GM12865 (cell line): Measurements from ENCODE around the gene HSD17B14.

Experiments used
- DNase-seq: peaks from one replicate; pipeline ENCODE4 v3.0.0; 2010; ENCODE audit warnings: low read depth
- H3K4me3 ChIP-seq: 2 replicates; pipeline ENCODE4 v1.5.1; 2011; ENCODE audit warnings: mild to moderate bottlenecking, low read depth, low read length, control low read depth
- TF ChIP-seq, protein P1 (sequence below): IDR thresholded peaks from 2 replicates; pipeline ENCODE4 v1.5.1; 2011; ENCODE audit warnings: low read length, control low read depth, low read depth, inconsistent platforms; ENCODE audit not compliant: insufficient read depth; ENCODE audit errors: missing control alignments

The HSD17B14 gene

DNA sequence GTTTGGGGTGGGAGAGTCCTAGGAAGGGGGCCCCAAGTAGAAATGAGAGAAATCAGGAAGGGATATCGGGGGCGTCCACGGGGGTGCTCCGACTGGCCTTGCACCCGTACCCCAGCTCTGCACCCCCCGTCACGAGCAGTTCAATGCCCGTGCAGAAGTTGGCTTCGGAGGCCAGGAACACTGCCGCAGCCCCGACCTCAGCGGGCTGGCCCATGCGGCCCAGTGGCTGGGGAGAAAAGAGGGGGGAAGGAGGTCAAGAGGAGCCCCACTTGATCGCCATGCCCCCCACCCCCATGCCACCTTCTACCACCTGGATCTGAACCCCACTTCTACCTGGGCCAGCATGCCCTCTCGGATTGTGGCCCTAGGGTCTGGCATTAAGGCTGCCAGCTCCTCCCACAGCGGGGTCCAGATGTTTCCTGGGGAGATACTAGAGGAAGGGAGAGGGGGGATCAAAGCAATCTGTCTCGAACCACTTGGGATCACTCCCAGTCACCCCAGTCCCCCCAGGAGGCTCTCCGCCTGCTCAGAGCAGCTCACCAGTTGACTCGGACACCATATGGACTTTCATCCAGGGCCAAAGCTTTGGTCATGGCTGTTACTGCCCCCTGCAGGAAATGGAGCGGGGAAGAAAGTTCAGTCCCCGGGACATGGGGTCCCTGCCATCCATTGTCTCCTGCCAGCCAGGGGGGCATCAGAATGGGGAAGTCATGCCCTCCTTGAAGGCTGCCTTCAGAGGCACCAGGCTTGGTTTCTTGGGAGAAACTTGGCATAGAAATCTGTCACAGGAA, 23.0 kb downstream of the HSD17B14 start:
- DNase-seq: no peak
- TF ChIP-seq, protein P1, sequence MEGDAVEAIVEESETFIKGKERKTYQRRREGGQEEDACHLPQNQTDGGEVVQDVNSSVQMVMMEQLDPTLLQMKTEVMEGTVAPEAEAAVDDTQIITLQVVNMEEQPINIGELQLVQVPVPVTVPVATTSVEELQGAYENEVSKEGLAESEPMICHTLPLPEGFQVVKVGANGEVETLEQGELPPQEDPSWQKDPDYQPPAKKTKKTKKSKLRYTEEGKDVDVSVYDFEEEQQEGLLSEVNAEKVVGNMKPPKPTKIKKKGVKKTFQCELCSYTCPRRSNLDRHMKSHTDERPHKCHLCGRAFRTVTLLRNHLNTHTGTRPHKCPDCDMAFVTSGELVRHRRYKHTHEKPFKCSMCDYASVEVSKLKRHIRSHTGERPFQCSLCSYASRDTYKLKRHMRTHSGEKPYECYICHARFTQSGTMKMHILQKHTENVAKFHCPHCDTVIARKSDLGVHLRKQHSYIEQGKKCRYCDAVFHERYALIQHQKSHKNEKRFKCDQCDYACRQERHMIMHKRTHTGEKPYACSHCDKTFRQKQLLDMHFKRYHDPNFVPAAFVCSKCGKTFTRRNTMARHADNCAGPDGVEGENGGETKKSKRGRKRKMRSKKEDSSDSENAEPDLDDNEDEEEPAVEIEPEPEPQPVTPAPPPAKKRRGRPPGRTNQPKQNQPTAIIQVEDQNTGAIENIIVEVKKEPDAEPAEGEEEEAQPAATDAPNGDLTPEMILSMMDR: no peak
- no peak overlapping the region for H3K4me3 ChIP-seq

- TF ChIP-seq, protein P1: no peak
- DNase-seq: peak; percentile 89
- peak overlapping the region; percentile 67 for H3K4me3 ChIP-seq
Observed at GRCh38 chr19:48812094-48812929, 24.0 kb downstream of the HSD17B14 start.

- TF ChIP-seq, protein P1: no peak
- peak overlapping the region; percentile 67 for H3K4me3 ChIP-seq
- DNase-seq: no peak
Observed at GRCh38 chr19:48810151-48810550, 26.1 kb downstream of the HSD17B14 start.

GRCh38 chr19:48807590-48808308, 28.5 kb downstream of the HSD17B14 start:
- no peak overlapping the region for H3K4me3 ChIP-seq
- DNase-seq: no peak
- TF ChIP-seq, protein P1: no peak

DNA sequence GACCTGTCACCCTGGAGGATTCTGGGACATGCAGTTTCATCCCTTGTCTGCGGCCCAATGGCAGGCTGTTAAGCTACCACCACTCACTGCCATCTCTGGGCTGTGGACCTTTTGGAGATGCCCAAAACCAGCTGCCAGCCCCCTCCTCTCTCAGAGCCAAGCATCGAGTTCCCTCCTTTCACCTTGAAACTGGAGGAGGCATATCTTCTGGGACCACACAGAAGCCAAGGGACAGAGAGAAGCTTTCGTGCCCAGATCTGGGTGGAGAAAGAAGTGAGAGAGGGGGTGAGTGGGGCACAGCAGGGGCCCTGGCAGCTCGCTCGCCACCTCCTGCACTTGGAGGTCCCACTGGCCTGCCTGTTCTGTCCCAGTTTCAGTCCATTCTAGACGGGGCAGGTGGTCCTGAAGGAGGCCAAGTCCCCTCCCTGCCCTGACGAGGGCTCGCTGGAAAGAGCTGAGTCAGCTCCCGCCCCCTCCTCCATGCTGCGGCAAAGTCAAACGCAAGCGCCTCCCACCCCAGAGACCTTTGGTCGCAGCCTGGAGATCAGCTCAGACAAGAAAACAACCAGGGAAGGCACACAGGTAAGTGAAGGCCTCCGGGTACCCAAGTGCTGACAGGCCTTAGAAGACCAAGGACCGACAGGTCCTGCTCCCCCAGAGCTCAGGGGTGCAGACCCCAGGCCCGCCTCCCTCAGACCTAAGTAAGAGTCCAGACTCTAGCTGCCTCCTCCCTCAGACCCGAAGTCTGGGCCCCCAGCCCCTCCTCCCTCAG, 29.3 kb downstream of the HSD17B14 start:
- TF ChIP-seq, protein P1: no peak
- H3K4me3 ChIP-seq: no peak overlapping the region
- DNase-seq: peak; percentile 70

GRCh38 chr19:48806518-48806817, 29.8 kb downstream of the HSD17B14 start:
- DNase-seq: no peak
- H3K4me3 ChIP-seq: no peak overlapping the region
- TF ChIP-seq, protein P1: no peak
